Kidney epithelial cell (primary cell): ENCODE data around the gene SORCS2. TPM values are rescaled to one million over a fixed set of nuclear protein-coding genes. Genes with fewer than 3 reads are reported as not detected.

ENCODE experiments used
- DNase-seq: peaks from one replicate; pipeline ENCODE4 v3.0.0-alpha.2; 2010; ENCODE audit warnings: low read depth
- H3K27me3 ChIP-seq: 2 replicates; pipeline ENCODE4 v1.6.0; 2011; ENCODE audit warnings: low read length; ENCODE audit not compliant: control insufficient read depth, insufficient read depth
- H3K36me3 ChIP-seq: 2 replicates; pipeline ENCODE4 v1.5.1; 2011; ENCODE audit warnings: low read length; ENCODE audit not compliant: control insufficient read depth, insufficient read depth
- H3K4me3 ChIP-seq: 2 replicates; pipeline ENCODE4 v1.5.1; 2011; ENCODE audit warnings: low read depth, mild to moderate bottlenecking, control low read depth, low read length
- total RNA-seq: library from RNA; depleted of rRNA; stranded (reverse); fragments of >200 nt; gene quantifications from 2 replicates; pipeline ENCODE4 v1.2.3, GENCODE V29; 2015
- TF ChIP-seq, protein P1 (sequence below): IDR thresholded peaks from 2 replicates; pipeline ENCODE4 v1.5.1; 2011; ENCODE audit warnings: mild to moderate bottlenecking, moderate library complexity, low read length, control low read depth, inconsistent platforms; ENCODE audit not compliant: insufficient read depth, poor library complexity, severe bottlenecking

SORCS2 gene
- total RNA-seq, 1 donor from 2014 or later, result 1.4 TPM

DNA sequence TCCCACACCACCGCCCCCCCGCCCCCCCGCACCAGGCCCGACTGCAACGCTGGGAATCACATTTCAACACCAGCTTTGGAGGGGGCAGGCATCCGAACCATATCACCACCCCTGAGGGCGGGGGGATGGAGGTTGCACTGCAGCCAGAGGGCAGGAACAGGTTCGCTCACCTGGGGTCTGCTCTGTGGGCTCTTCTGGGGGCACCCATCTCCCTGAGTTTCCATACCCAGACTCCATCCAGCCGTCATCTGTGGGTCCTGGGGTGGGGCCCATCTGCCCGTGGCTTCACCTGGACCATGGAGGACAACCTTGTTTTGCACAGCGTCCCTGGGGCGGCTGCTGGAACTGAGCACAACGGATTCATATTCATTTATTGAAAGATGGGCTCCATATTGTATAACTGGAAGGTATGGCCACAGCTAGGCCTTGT lies 235.5 kb downstream of the SORCS2 start:
- TF ChIP-seq, protein P1, sequence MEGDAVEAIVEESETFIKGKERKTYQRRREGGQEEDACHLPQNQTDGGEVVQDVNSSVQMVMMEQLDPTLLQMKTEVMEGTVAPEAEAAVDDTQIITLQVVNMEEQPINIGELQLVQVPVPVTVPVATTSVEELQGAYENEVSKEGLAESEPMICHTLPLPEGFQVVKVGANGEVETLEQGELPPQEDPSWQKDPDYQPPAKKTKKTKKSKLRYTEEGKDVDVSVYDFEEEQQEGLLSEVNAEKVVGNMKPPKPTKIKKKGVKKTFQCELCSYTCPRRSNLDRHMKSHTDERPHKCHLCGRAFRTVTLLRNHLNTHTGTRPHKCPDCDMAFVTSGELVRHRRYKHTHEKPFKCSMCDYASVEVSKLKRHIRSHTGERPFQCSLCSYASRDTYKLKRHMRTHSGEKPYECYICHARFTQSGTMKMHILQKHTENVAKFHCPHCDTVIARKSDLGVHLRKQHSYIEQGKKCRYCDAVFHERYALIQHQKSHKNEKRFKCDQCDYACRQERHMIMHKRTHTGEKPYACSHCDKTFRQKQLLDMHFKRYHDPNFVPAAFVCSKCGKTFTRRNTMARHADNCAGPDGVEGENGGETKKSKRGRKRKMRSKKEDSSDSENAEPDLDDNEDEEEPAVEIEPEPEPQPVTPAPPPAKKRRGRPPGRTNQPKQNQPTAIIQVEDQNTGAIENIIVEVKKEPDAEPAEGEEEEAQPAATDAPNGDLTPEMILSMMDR, result no peak
- H3K27me3 ChIP-seq, result no peaks in the 10 kb centered on the region
- DNase-seq, result no peak
- no peaks in the 10 kb centered on the region for H3K36me3 ChIP-seq
- no peak overlapping the region for H3K4me3 ChIP-seq

DNA sequence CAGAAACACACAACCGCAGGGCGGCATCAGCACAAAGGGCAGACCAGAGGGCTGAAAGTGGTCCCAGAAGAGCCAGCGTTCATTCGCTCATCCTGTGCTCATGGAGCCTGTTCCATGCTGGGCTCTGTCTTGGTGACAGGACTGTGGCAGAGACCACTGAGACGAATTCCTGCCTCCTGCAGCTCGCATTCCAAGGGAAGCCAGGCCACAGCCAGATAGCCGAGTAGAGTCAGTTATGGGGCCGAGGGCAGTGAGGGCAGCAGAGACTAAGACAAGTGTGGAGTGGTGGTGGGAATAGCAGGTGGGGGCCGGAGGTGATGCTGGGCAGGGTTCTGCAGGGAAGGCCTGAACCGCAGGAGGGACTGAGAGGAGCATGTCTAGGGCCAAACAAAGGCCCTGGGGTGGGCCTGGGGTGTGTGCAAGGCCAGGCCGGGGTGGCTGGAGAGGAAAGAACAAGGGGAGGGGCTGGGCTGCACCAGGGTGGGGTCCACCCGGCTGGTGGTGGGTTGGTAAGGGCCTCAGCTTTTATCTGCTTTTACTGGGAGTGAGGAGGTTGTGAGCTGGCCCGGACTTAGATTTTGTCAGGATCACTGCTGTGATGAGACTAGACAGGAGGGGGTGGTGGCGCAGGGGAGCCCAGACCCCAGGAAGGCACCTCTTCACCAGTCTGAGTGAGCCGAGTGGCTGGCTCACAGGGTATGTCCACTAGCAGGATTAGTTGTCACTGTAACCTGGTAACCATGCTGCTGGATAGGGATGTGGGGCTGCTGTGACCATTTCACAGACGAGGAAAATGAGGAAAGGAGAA lies 236.1 kb downstream of the SORCS2 start:
- no peak for DNase-seq
- H3K27me3 ChIP-seq, result no peaks in the 10 kb centered on the region
- H3K4me3 ChIP-seq, result no peak overlapping the region
- no peaks in the 10 kb centered on the region for H3K36me3 ChIP-seq
- TF ChIP-seq, protein P1, result no peak

DNA sequence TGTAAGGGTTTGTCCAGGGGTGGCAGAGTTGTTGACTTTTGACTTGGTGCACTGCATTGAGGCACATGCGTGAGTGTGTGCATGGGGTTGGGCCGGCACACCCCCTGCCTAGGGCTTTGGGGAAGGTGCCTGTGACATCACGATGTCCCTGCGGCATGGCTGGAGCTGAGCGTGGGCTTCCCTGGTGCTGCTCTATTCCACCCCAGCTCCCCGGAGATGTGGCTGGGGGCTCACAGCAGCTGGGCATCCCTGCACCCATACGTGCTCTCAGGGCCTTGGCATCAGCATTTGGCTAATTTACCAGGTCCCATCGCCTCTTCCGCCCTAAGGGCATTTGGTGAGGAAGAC lies 236.7 kb downstream of the SORCS2 start:
- TF ChIP-seq, protein P1, result no peak
- no peaks in the 10 kb centered on the region for H3K27me3 ChIP-seq
- H3K4me3 ChIP-seq, result no peak overlapping the region
- no peaks in the 10 kb centered on the region for H3K36me3 ChIP-seq
- DNase-seq, result no peak

DNA sequence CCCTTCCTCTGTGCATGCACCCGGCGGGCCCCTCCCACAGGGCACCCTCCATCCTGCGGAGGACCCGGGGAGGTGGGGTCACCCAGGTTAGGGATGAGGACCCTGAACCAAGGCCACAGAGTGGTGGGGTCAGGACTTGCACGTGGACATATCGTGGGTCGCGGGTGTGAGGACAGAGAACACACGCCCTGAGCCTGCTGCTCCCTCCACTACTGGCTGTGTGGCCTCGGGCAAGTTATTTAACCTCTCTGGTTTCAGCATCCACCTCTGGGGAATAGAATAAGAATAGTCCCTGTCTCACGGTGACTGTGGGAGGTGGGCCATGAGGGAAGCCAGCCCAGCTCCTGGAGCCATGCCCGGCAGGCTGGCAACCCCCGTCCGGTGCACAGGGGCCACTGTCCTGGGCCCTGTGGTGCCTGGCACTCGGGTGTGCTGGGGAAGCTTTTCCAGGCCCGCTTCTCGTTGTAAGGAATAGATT lies 237.3 kb downstream of the SORCS2 start:
- TF ChIP-seq, protein P1, result no peak
- DNase-seq, result no peak
- Histone ChIP-seq H3K27me3 (no peaks in the 10 kb centered on the region), H3K36me3 (no peaks in the 10 kb centered on the region), H3K4me3 (no peak overlapping the region)

DNA sequence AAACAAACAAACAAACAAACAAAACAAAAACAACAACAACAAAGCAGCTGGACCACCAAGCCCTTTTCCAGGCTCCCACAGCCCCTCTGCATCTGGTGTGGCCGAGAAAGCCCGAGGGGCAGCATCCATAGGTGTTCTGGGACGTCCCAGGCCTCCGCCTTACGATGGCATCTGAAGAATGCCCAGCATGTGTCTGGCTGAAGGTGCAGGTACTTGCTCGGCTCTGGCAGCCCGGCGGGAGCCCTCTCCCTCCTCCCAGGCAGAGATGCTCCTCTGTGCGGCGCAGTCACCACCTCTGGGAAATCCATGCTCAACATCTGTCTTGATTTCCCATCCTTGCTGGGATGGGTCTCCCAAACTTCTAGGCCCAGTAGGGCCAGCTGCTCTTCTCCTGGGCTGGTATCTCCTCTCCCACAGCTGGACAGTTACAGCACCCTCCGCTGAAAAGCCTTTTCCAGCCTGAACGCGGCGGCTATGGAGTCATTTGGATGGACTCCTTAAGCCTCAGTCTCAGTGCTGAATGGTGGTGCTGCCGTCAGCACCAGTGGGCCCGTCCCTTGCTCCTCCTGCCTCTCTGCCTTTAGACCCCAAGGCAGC lies 238.1 kb downstream of the SORCS2 start:
- Histone ChIP-seq H3K4me3 (no peak overlapping the region), H3K36me3 (no peaks in the 10 kb centered on the region), H3K27me3 (no peaks in the 10 kb centered on the region)
- TF ChIP-seq, protein P1, result no peak
- DNase-seq, result no peak
